NK-92 (cell line): ENCODE results near the gene FAM174C.

ENCODE experiments used
- DNase-seq: peaks from one replicate; lab custom pipeline; 2025; ENCODE audit not compliant: unreplicated experiment; lab: John Stamatoyannopoulos, UW

FAM174C gene

DNA sequence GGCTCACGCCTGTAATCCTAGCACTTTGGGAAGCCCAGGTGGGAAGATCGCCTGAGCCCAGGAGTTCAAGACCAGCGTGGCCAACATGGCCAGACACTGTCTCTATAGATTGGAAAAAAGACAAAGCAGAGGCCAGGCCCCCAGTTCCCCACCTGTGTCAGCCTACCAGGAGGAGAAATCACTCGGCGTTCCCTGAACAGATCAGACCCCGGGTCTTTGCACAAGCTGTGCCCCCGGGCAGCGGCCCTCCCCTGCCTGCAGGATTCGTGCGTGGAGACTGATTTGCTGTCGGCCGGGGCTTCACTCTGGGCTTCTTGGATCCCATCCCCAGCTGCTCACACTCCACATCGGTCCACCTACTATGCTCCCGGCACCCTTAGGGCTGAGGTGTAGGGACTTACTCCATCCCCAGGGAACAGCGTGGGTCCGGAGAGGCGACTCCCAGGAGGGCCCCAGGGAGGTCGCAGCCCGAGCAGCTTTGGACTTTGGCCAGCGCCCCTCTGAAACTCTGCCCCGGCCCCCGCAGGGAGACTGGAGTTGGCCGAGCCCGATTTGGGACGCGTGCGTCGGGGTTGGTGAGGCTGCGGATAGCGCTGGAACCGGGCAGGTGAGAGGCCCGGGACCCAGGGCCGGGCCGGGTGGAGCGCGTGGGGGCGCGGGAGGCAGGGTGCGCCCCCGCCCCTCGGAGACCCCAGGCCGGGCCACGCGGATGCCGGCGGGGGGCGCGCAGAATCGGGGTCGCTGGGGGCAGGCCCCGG is 9.8 kb downstream of the FAM174C start:
- no peak for DNase-seq

DNA sequence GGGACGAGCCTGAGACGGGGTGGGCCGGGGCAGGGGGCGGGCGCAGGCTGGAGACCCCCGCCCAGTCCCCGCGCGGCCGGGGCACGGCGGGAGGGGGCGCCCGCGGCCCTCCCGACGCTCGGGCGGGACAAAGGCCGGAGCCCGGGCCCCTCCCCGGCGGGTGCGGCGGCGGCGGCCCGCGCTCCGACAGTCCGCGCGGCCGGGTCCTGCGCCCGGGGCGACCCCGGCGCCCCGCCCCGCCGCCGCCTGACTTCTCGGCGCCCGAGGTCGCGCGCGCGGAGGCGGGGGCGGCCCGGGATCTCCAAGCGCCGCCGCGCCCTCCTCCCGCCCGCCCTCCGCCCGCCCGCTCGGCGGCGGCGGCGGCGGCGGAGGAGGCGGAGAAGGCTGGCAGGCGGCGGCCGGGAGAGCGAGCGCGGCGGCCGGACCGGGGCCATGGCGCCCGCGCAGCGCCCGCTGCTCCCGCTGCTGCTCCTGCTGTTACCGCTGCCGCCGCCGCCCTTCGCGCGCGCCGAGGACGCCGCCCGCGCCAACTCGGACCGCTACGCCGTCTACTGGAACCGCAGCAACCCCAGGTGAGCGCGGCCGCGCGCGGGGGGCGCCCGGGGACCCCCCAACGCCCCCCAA is 10.5 kb downstream of the FAM174C start, which contains the start of gene EFNA2:
Gene EFNA2, plus strand, starts transcription at position 137 of the 624 bp plus-strand sequence. Its CDS starts 296 bp downstream, at position 433.
- DNase-seq: no peak

DNA sequence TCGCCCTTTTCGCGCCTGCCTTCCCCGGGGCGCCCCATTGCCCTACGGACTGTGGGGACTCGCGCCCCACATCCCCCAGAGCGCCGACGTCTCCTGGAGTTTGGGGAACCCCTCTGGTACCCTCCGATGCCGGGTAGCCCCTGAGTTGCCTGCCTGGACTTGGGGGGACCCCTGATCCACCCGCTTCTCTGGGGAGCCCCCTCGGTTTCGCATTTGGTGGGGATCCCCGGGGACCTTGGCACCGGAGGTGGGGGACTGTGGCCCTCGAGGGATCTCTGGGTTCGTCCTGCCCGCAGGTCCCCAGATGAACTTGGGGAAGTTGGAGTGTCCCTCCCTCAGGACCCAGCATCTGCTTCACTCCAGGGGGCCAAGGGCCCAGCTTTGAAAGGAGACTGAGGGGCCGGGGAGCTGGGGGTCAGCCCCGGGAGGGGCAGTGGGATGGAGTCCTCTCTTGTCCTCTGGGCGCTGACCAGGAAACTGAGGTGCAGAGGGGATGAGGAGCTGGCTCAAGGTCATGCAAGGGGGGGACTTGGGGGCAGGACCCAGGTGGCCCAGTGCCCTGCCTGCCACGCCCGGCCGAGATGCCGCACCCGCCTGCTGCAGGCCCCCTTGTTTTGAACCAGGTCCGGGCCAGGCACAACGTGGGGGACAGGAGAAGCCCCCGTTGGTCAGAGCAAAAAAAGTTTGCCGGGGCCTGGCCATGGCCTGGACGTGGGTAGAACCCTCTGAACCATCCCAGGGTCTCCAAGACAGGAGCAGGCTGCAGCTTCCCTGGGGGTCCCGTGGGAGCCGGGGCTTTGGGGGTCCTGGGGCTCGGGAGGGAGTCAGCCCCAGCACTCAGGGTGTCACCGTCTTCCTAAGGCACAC is 11.4 kb downstream of the FAM174C start:
- no peak for DNase-seq

DNA sequence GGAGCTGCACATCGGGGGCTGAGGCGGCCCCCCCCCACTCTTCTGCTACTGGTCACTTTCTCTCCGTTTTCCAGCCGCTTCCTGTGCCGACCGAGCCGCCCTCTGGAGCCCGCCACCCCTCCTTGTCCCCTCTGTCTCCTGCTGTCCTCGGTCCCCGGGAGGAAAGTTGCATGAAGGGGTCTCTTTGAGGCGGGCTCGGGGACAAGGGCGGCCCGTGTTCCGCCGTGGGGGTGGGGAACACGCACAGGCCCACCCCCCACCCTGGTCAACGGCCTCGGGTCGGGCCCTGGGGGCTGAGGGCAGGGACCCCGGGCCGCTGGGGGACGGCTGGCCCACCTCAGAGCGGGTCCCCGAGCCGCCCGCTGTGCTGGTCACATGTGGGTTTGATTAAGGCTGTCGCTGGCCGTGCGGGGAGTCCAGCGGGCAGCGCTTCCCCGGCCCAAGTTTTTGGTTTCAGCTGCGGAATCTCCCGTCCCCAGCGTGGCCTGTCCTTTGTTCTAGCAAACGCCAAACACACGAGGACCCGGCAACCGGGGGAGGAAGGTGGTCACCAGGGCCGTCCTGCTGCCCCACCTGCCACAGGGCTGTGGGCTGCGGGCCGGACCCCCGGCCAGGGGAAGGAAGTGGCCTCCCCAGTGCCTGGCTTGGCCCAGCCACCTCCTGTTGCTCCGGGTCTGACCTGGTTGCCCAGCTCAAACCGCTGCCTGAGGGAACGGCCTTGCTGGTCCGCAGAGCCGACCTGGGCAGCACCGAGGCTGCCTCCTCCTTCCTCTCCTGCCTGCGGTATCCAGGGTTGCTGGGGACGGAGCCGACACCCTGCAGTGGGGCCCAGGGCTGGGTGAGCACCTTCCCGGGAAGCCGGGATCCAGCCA is 12.3 kb downstream of the FAM174C start:
- DNase-seq: no peak

DNA sequence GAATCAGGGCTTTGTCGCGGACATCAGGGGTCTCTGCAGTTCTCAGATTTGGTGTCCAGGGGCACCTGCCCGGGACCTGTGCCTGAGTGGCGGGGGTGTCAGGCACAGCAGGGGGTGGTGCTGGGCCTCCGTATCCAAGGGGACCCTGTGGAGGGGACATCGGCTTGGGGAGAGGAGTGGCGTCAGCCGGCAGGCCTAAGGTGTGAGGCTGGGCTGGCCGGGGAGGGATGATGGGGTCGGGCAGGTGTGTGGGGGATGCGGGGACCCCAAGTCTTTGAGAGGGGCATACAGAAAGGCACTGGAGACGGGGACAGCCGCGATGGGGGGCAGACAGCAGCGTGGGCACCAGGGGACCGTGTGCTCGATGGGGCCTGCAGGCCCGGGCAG is 12.9 kb downstream of the FAM174C start:
- DNase-seq: no peak

DNA sequence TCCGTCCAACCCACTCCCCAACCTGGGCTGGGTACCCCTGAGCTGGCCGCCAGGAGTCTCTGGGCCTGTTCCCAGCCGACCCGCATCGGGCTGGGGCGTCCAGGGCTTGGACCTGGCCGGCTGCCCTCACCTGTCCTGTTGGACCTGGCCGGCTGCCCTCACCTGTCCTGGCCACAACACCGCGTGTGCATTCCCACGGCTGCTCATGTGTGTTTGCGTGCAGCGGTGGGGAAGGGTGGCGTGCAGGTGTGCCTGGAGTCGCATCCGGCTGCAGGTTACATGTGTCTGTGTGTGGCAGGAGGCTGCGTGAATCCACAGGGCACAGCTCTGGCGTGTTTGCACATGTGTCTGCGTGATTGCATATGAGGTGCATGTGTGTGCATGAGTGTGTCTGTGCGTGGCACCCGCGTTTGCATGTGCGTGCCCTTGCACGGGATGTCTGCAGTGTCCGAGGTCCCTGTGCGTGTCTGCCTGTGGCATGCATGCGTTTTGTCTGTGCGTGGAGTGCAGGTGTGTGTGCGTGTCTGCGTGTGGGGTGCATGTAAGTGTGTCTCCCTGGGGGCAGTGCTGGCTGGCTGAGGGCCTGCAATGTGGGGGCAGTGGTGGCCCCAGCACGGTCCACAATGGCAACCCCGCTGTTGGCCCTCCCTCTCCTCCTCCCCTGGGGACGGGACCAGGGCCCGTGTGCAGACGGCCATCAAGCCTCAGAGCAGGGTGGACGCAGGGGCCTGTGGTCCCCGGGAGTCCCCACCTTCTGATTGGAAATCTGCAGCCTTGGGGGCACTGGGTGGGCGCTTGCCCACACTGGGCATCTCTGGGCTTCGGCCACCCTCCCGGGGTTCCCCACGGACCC is 13.7 kb downstream of the FAM174C start:
- DNase-seq: no peak

DNA sequence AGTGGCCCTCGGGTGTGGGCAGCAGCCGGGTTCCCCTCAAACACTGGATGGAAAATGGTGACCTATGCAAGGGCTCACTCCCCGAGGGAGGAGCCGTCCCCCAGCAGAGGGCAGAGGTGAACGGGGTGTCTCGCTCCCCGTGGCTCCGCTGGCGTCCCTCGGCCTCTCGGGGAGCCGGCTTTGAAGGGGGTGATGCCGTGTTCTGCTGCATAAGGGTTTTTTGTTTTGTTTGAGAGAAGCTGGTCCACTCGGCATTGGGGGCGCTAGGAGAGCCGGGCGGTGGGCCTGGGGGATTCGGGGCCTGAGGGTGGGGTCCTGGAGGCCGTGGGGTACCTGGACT is 14.3 kb downstream of the FAM174C start:
- no peak for DNase-seq

DNA sequence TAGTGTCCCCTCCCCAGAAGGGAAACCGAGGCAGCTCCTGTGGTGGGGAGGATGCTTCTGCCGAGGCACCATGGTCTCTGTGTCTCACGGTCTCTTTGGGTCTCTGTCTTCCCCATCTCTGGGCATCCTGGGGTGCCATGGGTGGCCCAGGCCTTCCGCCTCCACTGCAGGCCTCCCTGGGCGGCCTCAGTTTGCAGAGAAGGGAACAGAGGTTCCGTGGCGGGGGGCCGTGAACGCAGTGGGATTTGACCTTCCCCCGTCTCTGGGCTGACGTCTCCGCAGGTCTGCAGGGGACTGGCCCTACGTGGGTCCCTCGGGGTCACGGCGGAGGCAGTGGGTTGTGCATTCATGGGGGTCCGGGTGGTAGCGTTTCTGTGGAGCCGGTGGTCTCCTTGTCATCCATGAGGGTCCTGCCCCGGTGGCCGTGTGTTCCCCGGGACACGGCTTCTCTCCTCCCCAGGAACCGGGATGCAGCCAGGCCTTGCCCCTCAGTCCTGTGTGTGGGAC is 14.9 kb downstream of the FAM174C start:
- no peak for DNase-seq

DNA sequence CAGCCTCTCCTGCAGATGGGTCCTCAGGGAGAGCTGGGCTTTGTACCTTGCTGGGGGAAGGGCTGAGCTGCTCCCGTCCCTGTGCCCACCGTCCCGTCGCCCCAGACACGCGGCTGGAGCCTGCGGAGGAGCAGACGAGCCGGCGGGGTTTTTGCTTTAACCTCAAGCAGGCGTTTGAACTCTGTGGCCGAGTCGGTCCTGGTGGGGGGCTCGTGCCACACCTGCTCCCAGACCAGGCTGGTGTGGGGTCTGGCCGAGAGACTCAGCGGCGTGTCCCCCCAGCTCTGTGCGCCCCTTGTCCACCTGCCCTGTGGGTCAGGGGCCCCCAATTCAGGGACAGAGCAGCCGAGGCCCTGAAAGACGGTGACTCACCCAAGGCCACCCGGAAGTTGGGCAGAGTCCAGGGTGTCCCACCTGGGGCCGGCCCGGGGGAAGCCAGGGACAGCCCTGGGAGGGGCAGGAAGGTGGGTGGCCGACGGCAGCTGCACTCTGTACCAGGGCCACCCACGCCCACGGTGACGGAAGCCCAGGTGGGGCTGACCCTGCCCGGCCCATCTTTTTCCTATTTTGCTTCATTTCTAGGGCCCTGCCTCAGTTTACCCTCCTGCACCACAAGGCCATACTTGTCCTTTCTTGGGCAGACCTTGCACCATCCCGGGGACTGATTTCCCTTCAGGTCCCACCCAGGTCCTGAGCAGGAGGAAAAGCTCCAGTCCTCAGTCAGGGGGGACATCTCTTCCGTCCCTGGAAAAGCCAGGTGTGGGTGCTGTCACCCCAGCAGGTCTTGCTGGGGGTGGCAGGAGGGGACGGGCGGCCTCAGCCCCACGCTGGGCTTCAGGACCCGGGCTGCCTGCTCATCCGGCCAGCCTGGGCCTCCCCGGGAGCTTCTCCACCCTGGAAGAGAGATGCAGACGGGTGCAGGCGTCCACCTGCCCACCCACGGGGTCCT is 15.6 kb downstream of the FAM174C start:
- DNase-seq: no peak

DNA sequence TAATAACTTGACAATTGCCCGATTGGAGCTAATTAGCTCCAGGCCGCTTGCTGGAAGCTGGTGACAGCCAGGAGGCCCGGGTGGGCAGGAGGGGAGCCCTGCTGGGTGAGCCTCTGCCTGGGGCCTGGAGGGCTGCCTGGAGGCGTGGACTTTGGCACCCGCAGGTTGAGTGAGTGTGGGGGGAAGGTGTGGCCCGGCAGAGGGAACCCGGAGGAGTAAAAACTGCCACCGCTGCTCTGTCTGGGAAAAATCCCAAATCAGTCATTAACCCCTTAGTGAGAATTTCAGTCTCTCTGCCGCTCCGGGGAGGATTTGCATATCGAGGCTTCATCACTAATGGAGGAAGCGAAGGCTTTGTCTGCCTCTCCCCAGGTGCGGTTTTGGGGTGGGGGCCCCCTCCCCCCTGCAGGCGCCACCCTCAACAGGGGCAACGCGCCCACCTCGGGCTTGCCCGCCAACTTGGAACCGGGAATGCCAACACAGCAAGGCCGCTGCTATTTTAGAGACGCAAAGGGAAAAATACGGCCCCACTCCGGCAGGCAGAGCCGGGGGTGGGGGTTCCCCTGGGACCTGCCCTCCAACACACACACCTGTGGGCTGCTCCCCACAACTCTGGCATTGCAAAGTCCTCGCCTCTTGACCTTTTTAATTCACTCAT is 16.6 kb downstream of the FAM174C start:
- no peak for DNase-seq

DNA sequence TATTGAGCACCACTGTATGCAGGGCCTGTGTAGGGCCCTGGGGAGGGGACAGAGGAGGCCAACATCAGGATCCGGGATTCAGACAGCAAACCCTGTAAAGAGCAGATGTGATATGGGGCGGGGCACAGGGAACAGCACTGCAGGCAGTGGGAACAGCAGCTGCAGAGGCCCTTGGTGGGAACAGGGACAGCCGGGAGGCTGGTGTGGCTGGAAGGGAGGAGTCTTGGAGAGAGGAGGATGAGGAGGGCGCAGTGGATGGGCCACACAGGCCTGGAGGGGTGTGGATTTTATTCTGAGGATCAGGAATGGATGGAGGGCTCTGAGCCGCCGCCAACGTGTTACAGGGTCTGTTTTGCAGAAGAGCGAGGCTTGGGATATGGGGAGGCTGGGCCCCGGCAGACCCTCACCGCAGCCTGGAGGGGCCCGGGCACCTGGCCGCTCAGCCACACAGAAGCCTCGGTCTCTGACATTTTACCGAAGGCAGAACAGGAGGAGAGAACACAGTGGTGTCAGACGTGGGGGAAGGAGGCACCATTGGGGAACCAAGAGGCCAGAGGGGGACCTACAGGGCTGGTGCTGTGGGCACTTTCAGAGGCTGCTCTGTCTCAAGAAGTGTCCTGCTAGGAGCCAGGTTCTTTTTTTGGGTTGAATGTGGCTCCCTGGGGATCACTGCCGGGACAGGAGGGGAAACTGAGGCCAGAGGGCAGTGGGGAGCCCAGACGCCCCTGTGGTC is 17.3 kb downstream of the FAM174C start:
- no peak for DNase-seq

DNA sequence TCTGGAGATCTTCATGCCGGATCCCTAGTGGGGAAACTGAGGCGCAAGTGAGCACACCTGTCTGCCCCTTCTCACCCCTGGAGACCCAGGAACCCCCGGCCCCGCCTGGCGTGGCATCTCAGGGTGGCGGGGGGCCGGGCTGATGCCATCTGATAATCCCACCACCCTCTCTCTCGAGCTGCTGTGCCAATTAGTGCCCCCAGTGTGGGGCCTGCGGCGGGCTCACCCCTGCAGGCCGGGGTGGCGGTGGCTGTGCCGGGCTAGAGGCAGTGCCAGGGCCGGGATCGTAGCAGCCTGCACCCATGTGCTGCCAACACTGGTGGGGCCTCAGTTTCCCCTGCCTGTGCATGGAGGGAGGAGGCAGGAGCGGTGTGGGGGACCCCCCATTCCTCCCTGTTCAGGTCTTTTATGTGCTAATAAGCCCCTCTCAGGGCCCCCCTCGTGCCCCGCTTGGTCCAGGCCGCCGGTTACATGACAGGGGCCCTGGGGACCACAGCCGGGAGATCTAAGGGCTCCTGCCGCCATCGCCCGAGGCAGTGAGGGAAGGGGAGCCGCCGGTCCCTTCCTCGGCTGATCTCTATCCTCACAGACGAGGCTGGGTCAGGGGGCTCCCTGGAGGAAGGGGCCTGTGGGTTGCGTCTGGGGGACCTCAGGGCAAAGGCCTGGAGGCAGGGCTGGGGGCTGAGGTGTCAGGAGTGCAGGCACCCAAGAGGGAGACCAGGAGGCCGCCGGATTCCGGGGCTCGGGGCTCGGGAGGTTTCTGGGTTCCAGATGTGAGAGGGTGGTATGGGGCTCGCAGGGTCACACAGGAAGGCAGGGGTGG is 18.7 kb downstream of the FAM174C start:
- DNase-seq: no peak

DNA sequence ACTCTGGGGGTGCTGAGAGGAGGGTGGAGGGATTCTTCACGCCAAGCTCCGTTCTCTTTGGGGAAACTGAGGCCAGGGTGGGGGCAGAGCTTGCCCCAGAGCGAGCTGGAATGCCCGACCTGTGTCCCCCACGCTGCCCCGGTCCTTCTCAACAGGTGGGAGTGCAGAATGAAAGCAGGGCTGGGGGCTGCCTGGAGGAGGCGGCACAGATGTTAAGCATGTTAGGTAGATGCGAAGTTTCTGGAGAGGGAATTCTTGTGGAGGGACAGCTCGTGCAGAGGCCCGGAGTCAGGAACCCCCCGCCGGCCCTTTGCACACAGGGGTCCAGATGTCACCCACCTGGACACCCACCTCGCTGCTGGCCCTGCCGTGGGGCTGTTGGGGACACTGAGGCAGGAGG is 19.4 kb downstream of the FAM174C start:
- DNase-seq: no peak

DNA sequence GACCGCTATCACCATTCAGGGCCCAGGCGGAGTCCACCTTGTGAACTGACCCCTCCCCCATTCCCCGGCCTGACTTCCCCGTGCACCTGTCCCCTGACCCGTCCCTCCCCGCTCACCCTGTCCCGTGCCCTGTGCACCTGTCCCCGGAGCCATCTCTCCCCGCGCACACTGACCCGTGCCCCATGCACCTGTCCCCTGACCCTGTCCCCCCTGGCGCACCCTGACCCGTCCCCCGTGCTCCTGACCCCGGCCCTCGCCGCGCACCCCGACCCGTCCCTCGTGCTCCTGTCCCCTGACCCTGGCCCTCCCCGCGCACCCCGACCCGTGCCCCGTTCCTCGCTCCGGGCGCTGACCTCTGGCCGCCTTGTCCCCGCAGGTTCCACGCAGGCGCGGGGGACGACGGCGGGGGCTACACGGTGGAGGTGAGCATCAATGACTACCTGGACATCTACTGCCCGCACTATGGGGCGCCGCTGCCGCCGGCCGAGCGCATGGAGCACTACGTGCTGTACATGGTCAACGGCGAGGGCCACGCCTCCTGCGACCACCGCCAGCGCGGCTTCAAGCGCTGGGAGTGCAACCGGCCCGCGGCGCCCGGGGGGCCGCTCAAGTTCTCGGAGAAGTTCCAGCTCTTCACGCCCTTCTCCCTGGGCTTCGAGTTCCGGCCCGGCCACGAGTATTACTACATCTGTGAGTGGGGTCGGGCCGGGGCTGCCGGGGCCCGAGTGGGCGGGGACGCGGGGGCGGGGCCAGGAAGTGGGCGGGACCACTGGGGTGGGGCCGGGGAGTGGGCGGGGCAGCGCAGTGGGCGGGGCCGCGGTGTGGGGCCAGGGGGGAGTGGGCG is 20.1 kb downstream of the FAM174C start:
- no peak for DNase-seq

DNA sequence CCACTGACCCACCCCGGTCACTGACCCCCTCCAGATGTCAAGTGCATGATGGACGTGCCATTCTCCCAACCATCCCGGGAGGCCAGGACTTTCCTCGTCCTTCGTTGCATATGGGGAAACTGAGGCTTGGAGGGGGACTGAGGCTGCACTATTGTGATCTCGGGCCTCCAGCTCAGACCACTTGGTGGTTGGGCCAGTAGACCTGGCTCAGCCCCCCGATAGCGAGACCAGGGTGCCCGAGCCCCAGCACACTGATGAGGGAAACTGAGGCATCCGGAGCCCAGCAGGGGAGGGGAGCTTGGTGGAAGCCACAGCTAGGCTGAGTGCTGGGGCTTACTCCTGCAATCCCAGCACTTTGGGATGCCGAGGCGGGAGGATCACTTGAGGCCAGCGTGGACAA is 20.7 kb downstream of the FAM174C start:
- DNase-seq: no peak
